Pancreas (tissue), 10 donors: ENCODE data around the gene ATG9A. TPM values are rescaled to one million over a fixed set of nuclear protein-coding genes. Genes with fewer than 3 reads are reported as not detected.

ENCODE experiments used
- ATAC-seq, 4 donors: fragments of 200-7000 bp; cut with Tn5 transposase; one replicate each; pipeline versions ENCODE4 v1.8.0 to v1.9.1; 2020; ENCODE audit warnings: mild to moderate bottlenecking in 4 of 4, moderate library complexity in 4 of 4
- DNase-seq, 6 donors: peaks; one replicate each; pipeline ENCODE4 v3.0.0-alpha.2; 2020
- FAIRE-seq: peaks from 2 replicates; lab custom pipeline; 2012; peaks lifted over from hg19 to GRCh38; lab: Jason Lieb, UNC
- H3K27ac ChIP-seq, 4 donors: fragments of 200-600 bp; sonication (generic); 1 replicate in 3 of 4; 2 replicates in 1 of 4; pipeline versions ENCODE4 v1.5.0 to v1.8.0; 2020
- H3K27me3 ChIP-seq, 4 donors: fragments of 200-600 bp; one replicate each; pipeline ENCODE4 v1.8.0; 2021
- H3K36me3 ChIP-seq, 3 donors: fragments of 200-600 bp; sonication (generic) in 1 of 3; one replicate each; pipeline versions ENCODE4 v1.5.0 to v1.8.0; 2020 to 2021
- H3K4me1 ChIP-seq, 3 donors: fragments of 200-600 bp; one replicate each; pipeline ENCODE4 v1.8.0; 2021
- H3K4me3 ChIP-seq, 4 donors: fragments of 200-600 bp; sonication (generic) in 2 of 4; one replicate each; pipeline versions ENCODE4 v1.5.0 to v1.8.0; 2020 to 2021
- H3K9me3 ChIP-seq, 4 donors: fragments of 200-600 bp; one replicate each; pipeline ENCODE4 v1.8.0; 2021
- CTCF ChIP-seq, 4 donors: fragments of 200-600 bp; sonication (generic) in 3 of 4; IDR thresholded peaks; one replicate each; pipeline versions ENCODE4 v1.5.0 to v1.8.0; 2021; ENCODE audit warnings: antibody characterized with exemption in 4 of 4
- WGBS, 2 donors: extraction: QIAGEN DNeasy Blood & Tissue Kit; methylation state at CpG; one replicate each; pipeline ENCODE4 v1.1.7; 2013; 5-methylcytosine and 5-hydroxymethylcytosine counted together
- intact Hi-C, 3 donors: fragments of 100-400 bp; cut with DNase I; formaldehyde crosslinking; loops; one replicate each; pipeline versions ENCODE4 v1.11.1 to v1.14.2; 2022
- polyA plus RNA-seq, 2 donors: library from polyadenylated mRNA; stranded (reverse); fragments of 200-250 nt; gene quantifications; one replicate each; pipeline ENCODE4 v1.2.3, GENCODE V29; 2013
- total RNA-seq, 6 donors: library from RNA; stranded (reverse); fragmentation: NEBNext Ultra II Directional in 4 of 6; extraction: Animal tissue kit (Norgen Biotek cat#: 25700) in 4 of 6; gene quantifications; one replicate each; pipeline versions ENCODE4 v1.2.1 to v1.2.4, GENCODE V29; 2021 to 2023
- donor health status: healthy with polysubstance abuse.
- donor health status: DM: no; HTN: no; CAD: no; lungs with moderate emphysema.
- donor health status: DM: no; HTN: no; CAD: no.
- donor health status: control.
- donor health status: control.
- donor health status: Bipolar disorder and iron deficiency.
- donor health status: DM: yes; HTN: yes; CAD: no.
- donor health status: DM: no; HTN: no; CAD: no.
- donor health status: DM: no; HTN: no; CAD: no.
- donor health status: DM: yes; HTN: yes; CAD: no.

The ATG9A gene
- total and polyA plus RNA-seq, 8 donors, result 12.1 to 25.5 (median 18.5) TPM

GRCh38 chr2:219270055-219270372 lies 40.6 kb upstream of the ATG9A start:
- Histone ChIP-seq H3K4me3 (no peak overlapping the region), H3K9me3 (no peaks in the 10 kb centered on the region), H3K27me3 (no peaks in the 10 kb centered on the region), H3K36me3 (no peaks in the 10 kb centered on the region), H3K27ac (no peak overlapping the region), H3K4me1 (no peaks in the 10 kb centered on the region)
- 78 to 90% methylated on average over 5 of the region's 5 CpGs for WGBS, 2 donors
- ATAC-seq (no peak), DNase-seq (no peak), FAIRE-seq (no peak)
- no peak for TF ChIP-seq CTCF (IDR thresholded peaks at IDR 0.05)
- intact Hi-C loops, result no loop called here

GRCh38 chr2:219269362-219270054 lies 40.1 kb upstream of the ATG9A start:
- H3K4me3 ChIP-seq, result no peak overlapping the region
- ATAC-seq (peak; percentile 72 to 91 (median 72)), DNase-seq (peak; percentile 56 to 76 (median 68)), FAIRE-seq (no peak)
- intact Hi-C loops, result no loop called here
- 33 to 34% methylated on average over 8 of the region's 8 CpGs for WGBS, 2 donors
- no peaks in the 10 kb centered on the region for H3K4me1 ChIP-seq
- no peaks in the 10 kb centered on the region for H3K27me3 ChIP-seq
- H3K9me3 ChIP-seq, result no peaks in the 10 kb centered on the region
- no peak for TF ChIP-seq CTCF (IDR thresholded peaks at IDR 0.05)
- no peaks in the 10 kb centered on the region for H3K36me3 ChIP-seq
- H3K27ac ChIP-seq, result no peak overlapping the region

GRCh38 chr2:219268294-219268693 lies 38.9 kb upstream of the ATG9A start:
- ATAC-seq, result no peak
- Histone ChIP-seq H3K4me3 (no peak overlapping the region), H3K27ac (no peak overlapping the region), H3K36me3 (no peaks in the 10 kb centered on the region), H3K9me3 (no peaks in the 10 kb centered on the region), H3K27me3 (no peaks in the 10 kb centered on the region), H3K4me1 (no peaks in the 10 kb centered on the region)
- no peak for FAIRE-seq
- DNase-seq, result no peak
- TF ChIP-seq CTCF (IDR thresholded peaks at IDR 0.05), result no peak
- WGBS, 2 donors, result 85 to 86% methylated on average over 2 of the region's 2 CpGs
- intact Hi-C loops, result no loop called here

GRCh38 chr2:219266886-219267285 lies 37.5 kb upstream of the ATG9A start:
- H3K27me3 ChIP-seq, result no peaks in the 10 kb centered on the region
- no peaks in the 10 kb centered on the region for H3K9me3 ChIP-seq
- H3K27ac ChIP-seq, result no peak overlapping the region
- intact Hi-C loops, result no loop called here
- ATAC-seq, result no peak
- no peak for DNase-seq
- H3K4me3 ChIP-seq, result no peak overlapping the region
- no peak for FAIRE-seq
- no peak for TF ChIP-seq CTCF (IDR thresholded peaks at IDR 0.05)
- no peaks in the 10 kb centered on the region for H3K36me3 ChIP-seq
- 83 to 100% methylated on average over 1 of the region's 1 CpG for WGBS, 2 donors
- no peaks in the 10 kb centered on the region for H3K4me1 ChIP-seq

- H3K9me3 ChIP-seq, result no peaks in the 10 kb centered on the region
- no peak for FAIRE-seq
- no peaks in the 10 kb centered on the region for H3K36me3 ChIP-seq
- no peak for ATAC-seq
- H3K4me1 ChIP-seq, result no peaks in the 10 kb centered on the region
- no peak for DNase-seq
- TF ChIP-seq CTCF (IDR thresholded peaks at IDR 0.05), result no peak
- 76 to 78% methylated on average over 5 of the region's 5 CpGs for WGBS, 2 donors
- no peak overlapping the region for H3K27ac ChIP-seq
- H3K27me3 ChIP-seq, result no peaks in the 10 kb centered on the region
- H3K4me3 ChIP-seq, result no peak overlapping the region
- intact Hi-C loops, result no loop called here
Measured at GRCh38 chr2:219266232-219266631, 36.8 kb upstream of the ATG9A start.
